ENCODE results near the gene PSME3IP1.

DNA sequence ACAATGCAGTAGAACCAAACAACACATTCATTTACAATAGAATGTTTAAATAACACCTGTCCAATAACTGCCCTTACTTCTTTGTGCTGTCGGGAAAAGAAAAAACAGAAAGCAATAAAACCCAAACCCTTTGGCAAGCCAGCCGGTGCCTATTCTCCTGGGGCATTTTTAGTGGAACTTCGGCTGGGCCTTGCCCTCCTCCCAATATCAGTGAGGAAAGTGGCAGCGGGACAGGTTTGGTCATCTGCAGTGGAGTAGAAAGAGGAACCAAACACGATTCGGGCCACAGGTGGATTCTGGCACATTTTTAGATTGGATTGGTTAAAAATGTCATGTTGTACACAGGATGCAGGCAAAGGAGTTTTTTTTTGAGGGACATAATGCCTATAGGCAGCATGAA lies 32.0 kb downstream of the PSME3IP1 start:
- no peak for TF ChIP-seq ZNF626 (tag by site-specific recombination; IDR thresholded peaks at IDR 0.05)
- TF ChIP-seq ZNF654 (tag by site-specific recombination; IDR thresholded peaks at IDR 0.05; ENCODE audit: low read depth), result no peak
- TF ChIP-seq, protein P1, sequence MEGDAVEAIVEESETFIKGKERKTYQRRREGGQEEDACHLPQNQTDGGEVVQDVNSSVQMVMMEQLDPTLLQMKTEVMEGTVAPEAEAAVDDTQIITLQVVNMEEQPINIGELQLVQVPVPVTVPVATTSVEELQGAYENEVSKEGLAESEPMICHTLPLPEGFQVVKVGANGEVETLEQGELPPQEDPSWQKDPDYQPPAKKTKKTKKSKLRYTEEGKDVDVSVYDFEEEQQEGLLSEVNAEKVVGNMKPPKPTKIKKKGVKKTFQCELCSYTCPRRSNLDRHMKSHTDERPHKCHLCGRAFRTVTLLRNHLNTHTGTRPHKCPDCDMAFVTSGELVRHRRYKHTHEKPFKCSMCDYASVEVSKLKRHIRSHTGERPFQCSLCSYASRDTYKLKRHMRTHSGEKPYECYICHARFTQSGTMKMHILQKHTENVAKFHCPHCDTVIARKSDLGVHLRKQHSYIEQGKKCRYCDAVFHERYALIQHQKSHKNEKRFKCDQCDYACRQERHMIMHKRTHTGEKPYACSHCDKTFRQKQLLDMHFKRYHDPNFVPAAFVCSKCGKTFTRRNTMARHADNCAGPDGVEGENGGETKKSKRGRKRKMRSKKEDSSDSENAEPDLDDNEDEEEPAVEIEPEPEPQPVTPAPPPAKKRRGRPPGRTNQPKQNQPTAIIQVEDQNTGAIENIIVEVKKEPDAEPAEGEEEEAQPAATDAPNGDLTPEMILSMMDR (tag by site-specific recombination; IDR thresholded peaks at IDR 0.05), result no peak
- TF ChIP-seq, protein P2, sequence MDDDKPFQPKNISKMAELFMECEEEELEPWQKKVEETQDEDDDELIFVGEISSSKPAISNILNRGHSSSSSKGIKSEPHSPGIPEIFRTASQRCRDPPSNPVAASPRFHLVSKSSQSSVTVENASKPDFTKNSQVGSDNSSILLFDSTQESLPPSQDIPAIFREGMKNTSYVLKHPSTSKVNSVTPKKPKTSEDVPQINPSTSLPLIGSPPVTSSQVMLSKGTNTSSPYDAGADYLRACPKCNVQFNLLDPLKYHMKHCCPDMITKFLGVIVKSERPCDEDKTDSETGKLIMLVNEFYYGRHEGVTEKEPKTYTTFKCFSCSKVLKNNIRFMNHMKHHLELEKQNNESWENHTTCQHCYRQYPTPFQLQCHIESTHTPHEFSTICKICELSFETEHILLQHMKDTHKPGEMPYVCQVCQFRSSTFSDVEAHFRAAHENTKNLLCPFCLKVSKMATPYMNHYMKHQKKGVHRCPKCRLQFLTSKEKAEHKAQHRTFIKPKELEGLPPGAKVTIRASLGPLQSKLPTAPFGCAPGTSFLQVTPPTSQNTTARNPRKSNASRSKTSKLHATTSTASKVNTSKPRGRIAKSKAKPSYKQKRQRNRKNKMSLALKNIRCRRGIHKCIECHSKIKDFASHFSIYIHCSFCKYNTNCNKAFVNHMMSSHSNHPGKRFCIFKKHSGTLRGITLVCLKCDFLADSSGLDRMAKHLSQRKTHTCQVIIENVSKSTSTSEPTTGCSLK (tag by site-specific recombination; IDR thresholded peaks at IDR 0.05), result no peak
- no peak for TF ChIP-seq ZNF585B (tag by site-specific recombination; IDR thresholded peaks at IDR 0.05)
- TF ChIP-seq YY1 (tag by site-specific recombination; IDR thresholded peaks at IDR 0.05), result no peak
- TF ChIP-seq, protein P3, sequence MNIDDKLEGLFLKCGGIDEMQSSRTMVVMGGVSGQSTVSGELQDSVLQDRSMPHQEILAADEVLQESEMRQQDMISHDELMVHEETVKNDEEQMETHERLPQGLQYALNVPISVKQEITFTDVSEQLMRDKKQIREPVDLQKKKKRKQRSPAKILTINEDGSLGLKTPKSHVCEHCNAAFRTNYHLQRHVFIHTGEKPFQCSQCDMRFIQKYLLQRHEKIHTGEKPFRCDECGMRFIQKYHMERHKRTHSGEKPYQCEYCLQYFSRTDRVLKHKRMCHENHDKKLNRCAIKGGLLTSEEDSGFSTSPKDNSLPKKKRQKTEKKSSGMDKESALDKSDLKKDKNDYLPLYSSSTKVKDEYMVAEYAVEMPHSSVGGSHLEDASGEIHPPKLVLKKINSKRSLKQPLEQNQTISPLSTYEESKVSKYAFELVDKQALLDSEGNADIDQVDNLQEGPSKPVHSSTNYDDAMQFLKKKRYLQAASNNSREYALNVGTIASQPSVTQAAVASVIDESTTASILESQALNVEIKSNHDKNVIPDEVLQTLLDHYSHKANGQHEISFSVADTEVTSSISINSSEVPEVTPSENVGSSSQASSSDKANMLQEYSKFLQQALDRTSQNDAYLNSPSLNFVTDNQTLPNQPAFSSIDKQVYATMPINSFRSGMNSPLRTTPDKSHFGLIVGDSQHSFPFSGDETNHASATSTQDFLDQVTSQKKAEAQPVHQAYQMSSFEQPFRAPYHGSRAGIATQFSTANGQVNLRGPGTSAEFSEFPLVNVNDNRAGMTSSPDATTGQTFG (tag by site-specific recombination; IDR thresholded peaks at IDR 0.05; ENCODE audit: borderline replicate concordance), result no peak
- TF ChIP-seq MZF1 (tag by site-specific recombination; IDR thresholded peaks at IDR 0.05; ENCODE audit: borderline replicate concordance), result no peak
- TF ChIP-seq TCF7L2 (IDR thresholded peaks at IDR 0.05; ENCODE audit: borderline replicate concordance, low read depth, low read length), result no peak
- TF ChIP-seq, protein P4, sequence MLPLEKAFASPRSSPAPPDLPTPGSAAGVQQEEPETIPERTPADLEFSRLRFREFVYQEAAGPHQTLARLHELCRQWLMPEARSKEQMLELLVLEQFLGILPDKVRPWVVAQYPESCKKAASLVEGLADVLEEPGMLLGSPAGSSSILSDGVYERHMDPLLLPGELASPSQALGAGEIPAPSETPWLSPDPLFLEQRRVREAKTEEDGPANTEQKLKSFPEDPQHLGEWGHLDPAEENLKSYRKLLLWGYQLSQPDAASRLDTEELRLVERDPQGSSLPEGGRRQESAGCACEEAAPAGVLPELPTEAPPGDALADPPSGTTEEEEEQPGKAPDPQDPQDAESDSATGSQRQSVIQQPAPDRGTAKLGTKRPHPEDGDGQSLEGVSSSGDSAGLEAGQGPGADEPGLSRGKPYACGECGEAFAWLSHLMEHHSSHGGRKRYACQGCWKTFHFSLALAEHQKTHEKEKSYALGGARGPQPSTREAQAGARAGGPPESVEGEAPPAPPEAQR (tag by site-specific recombination; IDR thresholded peaks at IDR 0.05), result no peak

All from HEK293 (cell line).